GM19025 (cell line): ENCODE data around the gene NBAS.
"Not testable (repeated sequence)": the region's sequence is repeated elsewhere in the genome, so short reads cannot be mapped to it uniquely, and the experiment has no call there.

ENCODE experiments used
- ATAC-seq: cut with Tn5 transposase; IDR thresholded peaks from one replicate; pipeline ENCODE4 v1.9.1; 2021; ENCODE audit warnings: mild to moderate bottlenecking, low read depth, moderate library complexity; ENCODE audit not compliant: unreplicated experiment

Gene NBAS

DNA sequence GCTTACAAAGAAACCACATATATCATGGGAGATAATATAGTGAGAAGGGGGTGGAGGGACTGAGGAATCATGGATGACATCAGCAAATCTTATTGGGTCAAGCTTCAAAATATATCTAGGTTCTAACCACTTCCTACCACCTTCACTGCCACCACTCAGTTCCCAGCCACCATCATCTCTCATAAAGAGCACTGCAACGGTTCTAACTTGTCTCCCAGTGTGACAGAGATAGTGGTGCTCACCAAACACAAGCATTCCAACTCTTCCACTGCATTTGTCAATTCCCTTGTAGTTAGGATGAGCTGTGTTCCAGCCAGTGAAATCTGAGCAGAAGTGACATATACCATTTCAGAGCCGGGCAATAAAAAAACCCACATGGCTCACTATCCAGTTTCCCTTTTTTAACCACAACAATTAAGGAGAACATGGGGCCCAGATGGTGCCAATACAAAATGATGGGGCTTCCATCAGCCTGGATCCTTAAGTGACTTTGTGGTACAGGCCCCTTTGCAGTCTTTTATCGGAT is 318.1 kb downstream of the NBAS start:
- ATAC-seq: no peak

DNA sequence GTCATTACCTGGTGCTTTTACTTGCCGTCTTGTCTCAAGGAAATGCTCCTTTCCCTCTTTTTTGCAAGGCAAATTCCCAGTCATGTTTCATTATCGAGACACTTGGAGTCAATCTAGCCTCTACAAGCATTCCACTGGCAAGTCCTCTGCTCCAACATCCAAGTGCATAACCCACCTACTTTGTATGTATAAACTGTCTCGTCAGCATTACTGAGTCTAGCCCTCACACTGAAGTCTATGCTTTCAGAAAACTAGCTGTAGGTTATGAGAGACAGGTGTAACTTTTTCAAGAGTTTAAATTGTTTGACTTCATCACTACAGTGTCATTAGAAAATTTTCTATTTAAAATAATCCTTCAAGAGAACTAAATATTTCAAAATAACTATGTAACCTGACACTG is 319.2 kb downstream of the NBAS start:
- no peak for ATAC-seq

- no peak for ATAC-seq
Observed at GRCh38 chr2:15241201-15241600, 319.9 kb downstream of the NBAS start.

GRCh38 chr2:15238028-15238427 is 323.1 kb downstream of the NBAS start:
- no peak for ATAC-seq

- ATAC-seq: no peak
Observed at GRCh38 chr2:15230599-15231192, 330.4 kb downstream of the NBAS start.

- no peak for ATAC-seq
Observed at GRCh38 chr2:15226661-15227060, 334.5 kb downstream of the NBAS start.

GRCh38 chr2:15225131-15225530 is 336.0 kb downstream of the NBAS start:
- ATAC-seq: no peak

DNA sequence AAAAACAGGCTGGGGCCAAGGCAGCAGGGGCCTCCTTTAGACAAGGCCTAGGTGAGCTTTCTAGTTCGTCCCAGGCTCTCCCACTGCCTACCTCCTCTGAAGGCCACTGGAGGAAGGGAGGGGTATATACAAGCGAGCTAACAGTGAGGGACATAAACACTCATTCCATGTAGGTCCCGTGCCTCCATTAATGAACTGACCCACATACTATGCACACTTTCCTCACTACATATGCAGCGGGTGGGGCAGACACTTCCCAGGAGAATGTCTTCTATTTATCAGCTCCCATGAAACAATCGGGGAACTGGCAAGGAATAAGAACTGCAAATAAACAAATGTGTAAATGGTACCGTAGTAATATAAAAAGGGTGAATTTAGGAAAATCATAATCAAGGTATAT is 336.5 kb downstream of the NBAS start:
- ATAC-seq: no peak

DNA sequence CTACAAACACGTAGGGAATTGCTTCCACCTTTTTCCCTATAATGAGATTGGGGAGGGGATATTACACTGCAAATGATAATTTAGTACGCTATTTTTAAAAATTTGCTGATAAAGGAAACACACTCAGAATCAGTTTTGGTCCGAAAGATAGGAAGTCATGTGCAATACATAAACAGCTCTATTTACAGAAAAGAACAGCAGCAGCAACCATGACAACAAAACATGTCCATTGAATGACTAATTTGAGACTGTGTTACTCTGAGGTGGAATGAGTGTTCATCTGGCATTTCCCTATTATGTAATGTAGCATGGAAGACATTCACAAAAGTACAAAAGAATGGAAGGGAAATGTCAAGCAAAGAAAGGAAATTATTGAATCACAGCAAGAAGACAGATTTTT is 337.2 kb downstream of the NBAS start:
- no peak for ATAC-seq

DNA sequence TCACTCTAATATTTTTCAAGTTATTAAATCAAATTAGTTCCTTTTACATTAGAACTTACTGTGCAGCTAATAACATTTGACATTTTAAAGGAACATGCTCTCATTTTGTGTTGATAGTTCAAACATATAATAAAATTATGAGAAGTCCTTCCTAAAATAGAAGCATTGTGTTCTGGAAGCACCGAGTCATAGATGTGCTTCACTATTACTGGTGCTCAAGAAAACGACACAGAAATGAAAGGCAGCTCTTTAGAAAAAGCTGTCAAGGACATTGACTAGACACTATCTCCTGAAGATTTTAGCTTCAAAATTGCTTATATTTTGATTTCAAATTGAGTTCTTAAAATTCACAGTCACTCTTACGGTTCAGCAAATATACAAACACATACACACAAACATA is 338.3 kb downstream of the NBAS start:
- ATAC-seq: no peak

DNA sequence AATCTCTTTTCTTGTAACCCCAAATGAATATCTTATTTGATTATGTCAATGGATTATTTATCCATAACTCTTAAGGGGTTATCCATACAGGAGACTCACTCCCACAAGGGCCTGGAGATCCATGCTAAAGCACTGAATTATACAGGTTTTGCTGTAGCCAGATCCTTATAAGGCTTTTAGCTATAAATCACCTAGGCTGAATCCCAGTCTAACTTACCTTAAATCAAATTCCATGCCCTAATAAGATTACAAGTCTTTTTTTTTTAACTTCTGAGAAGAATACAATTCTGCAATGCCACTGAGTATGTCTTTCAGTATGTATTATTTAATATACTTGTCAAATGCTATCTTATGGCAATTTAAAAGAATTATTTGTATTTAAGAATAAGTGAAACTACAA is 340.5 kb downstream of the NBAS start:
- ATAC-seq: no peak

DNA sequence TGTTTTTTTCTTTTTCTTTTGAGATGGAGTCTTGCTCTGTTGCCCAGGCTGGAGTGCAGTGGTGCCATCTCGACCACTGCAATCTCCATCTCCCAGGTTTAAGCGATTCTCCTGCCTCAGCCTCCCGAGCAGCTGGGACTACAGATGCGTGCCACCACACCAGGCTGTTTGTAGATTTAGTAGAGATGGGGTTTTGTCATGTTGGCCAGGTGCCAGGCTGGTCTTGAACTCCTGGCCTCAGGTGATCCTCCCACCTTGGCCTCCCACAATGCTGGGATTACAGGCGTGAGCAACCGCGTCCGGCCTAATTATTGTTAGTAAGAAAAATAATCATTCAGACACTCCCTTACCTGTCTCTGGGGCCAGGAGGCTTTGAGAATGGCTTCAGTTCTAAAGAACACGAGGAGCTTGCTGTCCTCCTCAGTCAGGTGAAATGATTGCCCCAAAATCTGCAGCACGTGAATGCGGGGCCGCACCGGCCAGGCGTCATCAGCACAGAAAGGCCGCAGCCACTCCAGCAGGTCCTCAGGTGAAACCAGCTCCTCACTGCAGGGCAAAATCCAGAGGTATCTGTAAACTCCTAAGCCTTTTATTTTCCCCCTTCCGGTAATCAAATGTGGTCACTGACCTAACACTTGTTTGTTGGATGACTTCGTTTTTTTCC is 342.6 kb downstream of the NBAS start:
- no peak for ATAC-seq

GRCh38 chr2:15212249-15212648 is 348.9 kb downstream of the NBAS start:
- ATAC-seq: no peak

GRCh38 chr2:15210542-15210941 is 350.6 kb downstream of the NBAS start:
- ATAC-seq: not testable (repeated sequence)

DNA sequence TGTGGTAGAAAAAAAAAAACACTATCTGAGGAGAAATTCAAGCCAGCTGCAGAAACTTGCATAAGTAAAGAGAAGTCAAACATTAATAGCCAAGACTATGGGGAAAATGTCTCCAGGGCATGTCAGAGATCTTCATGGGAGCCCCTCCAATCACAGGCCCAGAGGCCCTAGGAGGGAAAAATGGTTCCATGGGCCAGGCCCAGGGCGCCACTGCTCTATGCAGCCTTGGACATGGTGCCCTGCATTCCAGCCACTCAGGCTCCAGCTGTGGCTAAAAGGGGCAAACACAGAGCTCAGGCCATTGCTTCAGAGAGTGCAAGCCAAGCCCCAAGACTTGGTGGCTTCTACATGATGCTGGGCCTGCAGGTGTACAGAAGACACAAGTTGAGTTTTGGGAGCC is 354.7 kb downstream of the NBAS start:
- no peak for ATAC-seq

GRCh38 chr2:15205562-15205961 is 355.6 kb downstream of the NBAS start:
- no peak for ATAC-seq

DNA sequence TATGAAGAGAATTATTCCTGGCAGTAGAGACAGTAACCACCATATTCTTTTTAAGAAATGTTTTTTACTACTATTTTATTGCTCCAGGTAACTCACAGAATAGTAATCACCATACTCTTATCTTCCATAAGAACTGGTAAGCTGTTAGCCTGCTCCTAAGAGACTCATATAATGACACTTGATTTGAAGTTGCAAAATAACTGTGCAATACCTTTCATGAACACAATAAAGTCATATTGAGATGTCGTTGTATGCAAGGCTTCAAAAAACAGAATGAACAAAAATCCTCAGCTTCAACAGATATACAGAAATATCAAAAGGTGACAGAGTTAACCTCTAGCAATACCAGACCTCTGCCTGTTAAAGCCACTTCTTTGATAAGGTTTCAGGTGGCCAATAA is 360.1 kb downstream of the NBAS start:
- ATAC-seq: no peak

DNA sequence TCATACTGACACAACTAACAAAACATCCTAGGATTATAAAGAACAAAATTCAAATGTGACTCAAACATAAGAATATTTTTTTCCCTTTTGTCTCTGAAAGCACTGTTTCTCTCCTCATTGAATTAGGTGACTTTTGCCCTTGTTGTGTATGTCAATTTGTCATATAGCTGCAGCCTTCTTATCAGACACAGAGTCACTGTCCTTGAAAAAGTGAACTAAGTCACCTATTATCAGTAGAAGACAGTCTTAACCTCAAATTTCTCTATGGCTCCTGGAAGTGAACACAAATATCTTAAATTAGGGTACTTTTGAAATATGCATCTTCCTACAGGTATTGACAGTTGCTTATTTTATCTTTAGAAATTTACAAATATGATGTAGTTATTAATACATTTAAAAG is 360.6 kb downstream of the NBAS start:
- no peak for ATAC-seq

DNA sequence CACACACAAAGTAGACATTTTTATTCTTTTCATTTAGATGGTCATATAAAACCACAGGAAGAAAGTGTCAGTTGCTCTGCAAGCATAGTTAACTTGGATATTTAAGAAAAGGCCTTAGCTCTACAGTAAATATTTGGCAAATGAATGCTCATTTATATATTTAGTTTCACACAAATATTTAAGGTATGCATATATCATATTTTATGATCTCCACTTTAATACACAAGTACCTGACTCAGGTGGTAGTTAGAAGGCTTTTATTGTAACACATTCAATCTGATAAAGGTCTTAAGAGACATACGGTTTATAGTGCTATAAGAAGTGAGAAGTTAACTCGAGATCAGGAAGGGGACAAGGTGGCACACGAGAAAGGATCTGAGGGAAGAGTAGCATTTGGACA is 363.1 kb downstream of the NBAS start:
- ATAC-seq: no peak

DNA sequence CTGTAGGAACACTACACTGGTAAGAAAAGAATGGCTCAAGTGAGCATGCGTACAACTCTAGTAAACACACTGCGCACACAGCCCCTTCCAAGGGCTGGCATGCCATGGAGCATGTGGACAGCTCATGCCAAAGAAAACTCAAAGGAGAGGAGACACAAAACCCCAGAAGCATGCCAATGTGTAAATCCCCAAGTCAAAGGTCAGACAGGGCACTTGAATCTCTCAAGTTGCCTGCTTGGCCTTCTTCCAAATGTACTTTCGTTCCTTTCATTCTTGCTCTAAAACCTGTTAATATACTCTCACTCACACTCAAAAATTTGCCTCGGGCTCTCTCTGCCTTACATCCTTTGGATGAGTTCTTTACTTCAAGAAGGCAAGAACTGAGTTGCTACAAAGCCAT is 365.3 kb downstream of the NBAS start:
- ATAC-seq: no peak

GRCh38 chr2:15191789-15192188 is 369.3 kb downstream of the NBAS start:
- ATAC-seq: no peak

- no peak for ATAC-seq
Observed at GRCh38 chr2:15189216-15189615, 371.9 kb downstream of the NBAS start.
